NCI-H1694 (cell line): ENCODE measurements around the gene ADAR.
A peak's percentile ranks its signal among the peaks of the same experiment; 100 is the strongest.

ENCODE experiments used
- DNase-seq: peaks from one replicate; lab custom pipeline; 2025; lab: John Stamatoyannopoulos, UW

The ADAR gene

GRCh38 chr1:154582885-154583284 lies 25.1 kb downstream of the ADAR start:
- no peak for DNase-seq

DNA sequence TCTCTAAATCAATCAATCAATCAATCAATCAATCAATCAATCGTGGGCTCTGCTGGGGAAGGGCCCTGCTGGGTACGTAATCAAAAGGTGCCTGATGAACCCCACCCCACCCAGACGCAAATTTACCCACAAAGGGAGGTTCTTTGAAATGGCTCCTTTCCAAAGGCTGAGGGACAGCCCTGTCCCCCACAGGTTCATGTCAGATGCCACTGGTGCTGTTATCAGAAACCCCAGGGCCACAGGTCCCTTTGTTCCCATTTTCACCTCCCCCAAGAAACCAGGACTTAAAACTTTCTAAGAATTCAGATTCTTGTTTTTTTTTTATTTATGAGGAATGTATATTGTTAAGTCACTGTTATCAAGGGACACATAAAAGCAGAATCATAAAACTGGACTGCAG lies 26.2 kb downstream of the ADAR start:
- no peak for DNase-seq

DNA sequence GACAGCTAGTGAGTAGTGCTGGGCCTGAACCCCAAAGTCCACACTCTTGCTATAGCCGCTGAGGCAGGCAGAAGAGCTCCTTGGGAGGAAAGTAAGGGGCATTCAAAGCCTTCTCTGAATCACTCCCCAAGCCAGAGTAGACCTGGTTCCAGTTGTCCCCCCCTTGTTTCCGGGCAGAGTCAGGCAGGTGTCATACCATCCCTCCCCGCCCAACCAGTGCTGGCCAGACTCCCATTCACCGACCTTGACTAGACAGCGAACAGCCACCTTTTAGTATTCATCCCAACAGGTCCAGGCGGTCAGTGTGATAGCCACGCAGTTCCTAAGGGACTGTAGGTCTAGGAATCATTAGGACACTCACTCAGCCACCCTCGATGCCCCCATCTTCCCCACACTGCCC lies 28.6 kb downstream of the ADAR start:
- DNase-seq: no peak

DNA sequence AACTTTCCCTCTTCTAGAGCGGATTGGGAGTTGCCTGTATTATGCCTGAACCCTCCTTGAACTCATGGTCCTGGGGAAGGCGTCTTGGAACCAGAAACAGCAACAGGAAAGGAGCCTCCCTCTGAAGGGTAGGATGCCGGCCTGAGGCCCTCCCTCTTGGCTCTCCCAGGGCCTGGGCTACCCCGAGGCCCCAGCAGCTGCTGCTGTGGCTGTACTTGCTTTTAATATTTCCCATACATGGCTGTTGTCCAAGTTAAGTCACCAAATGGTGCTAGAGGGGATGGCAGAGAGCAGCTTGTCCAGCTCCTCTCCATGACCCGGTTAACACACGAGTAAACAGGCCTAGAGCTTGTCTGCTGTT lies 29.9 kb downstream of the ADAR start:
- no peak for DNase-seq

DNA sequence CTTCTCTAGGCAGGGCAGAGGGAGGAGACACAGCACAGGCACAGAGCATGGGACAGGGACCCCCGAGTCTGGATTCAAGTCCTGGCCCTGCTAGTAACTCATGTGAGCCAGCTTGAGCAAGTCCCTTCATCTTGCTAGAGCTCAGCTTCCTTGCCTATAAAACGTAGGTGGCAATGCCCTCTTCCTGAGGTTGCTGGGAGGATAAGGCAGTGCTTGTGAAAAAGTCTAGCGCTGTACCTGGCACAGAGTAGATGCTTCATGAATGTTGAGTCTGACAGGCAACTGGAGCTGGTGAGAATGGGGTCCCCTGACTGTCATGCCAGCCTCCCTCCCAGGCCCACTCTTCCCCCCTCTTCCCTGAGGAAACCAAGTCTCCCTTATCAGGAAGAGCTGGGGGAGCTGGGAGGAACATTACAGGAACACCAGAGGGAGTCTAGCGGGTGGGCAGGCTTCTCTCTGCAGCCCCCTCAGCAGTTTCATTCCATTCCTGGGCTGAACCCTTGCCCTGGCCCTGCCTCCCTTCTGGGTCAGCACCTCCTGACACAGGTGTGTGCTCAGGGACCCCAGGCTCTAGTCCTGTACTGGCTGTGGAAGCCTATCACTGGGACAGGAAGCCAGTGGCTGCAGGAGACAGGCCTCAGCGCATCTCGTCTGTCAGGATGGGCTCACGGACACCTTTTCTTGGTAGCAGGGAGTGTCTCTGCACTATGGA lies 30.5 kb downstream of the ADAR start:
- DNase-seq: no peak

DNA sequence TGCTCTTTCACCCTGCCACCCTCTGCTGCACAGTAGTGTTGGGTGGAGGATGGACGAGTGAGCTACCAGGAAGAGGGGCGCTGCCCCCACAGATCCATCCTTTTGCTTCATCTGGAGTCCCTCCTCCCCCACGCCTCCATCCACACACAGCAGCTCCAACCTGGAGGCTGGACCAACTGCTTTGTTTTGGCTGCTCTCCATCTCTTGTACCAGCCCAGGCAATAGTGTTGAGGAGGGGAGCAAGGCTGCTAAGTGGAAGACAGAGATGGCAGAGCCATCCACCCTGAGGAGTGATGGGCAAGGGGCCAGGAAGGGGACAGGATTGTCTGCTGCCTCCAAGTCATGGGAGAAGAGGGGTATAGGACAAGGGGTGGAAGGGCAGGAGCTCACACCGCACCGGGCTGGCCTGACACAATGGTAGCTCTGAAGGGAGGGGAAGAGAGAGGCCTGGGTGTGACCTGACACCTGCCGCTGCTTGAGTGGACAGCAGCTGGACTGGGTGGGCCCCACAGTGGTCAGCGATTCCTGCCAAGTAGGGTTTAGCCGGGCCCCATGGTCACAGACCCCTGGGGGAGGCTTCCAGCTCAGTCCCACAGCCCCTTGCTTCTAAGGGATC lies 31.9 kb downstream of the ADAR start:
- peak; percentile 13 for DNase-seq

DNA sequence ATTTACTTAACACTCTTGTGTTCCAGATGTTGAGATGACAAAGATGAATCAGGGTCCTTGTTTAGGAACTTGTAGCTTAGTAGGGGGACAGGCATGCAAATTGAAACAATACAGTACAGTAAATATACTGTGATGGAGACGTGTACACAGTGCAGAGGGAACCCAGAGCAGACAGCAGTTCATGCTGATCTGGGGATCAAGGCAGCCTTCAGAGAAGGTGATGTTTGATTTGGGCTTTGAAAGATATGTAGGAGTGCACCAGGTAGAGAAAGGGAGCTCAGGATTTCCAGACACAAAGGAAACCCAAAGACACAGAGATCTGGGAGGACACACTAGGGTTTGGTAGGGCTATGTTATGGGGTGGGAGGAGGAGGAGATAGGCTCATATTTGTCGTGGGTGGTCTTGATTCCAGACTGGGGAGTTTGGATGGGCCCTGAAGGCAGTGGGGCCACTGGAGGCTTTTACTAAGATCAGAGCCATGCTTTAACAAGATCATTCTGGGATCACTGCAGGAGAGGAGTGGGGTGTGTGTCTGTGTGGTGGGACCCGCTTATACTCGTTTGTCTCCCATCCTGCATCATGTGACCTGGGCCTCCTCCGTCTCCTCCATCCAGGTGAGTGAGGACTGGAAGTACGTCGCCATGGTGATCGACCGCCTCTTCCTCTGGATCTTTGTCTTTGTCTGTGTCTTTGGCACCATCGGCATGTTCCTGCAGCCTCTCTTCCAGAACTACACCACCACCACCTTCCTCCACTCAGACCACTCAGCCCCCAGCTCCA lies 32.6 kb downstream of the ADAR start:
- DNase-seq: no peak

DNA sequence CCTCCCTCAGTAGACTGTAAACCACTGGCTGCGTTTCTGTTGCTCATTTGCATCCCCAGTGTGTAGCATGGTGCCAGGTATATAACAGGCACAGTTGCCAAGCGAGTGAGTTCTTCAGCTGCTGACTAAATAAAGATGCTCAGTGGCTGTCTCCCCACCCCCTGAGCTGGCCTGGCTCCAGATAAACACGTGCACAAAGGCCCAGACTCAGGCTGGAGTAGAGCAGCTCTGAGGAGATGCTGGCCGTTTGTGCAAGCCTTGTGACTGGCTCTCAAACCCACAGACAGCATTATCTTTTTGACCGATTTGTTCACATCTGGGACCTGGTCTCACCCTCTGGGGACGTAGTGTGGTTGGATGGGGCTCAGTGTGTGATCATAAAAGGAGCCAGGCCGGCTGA lies 33.3 kb downstream of the ADAR start:
- DNase-seq: peak; percentile 84

- no peak for DNase-seq
Measured at GRCh38 chr1:154573168-154573510, 34.8 kb downstream of the ADAR start.

DNA sequence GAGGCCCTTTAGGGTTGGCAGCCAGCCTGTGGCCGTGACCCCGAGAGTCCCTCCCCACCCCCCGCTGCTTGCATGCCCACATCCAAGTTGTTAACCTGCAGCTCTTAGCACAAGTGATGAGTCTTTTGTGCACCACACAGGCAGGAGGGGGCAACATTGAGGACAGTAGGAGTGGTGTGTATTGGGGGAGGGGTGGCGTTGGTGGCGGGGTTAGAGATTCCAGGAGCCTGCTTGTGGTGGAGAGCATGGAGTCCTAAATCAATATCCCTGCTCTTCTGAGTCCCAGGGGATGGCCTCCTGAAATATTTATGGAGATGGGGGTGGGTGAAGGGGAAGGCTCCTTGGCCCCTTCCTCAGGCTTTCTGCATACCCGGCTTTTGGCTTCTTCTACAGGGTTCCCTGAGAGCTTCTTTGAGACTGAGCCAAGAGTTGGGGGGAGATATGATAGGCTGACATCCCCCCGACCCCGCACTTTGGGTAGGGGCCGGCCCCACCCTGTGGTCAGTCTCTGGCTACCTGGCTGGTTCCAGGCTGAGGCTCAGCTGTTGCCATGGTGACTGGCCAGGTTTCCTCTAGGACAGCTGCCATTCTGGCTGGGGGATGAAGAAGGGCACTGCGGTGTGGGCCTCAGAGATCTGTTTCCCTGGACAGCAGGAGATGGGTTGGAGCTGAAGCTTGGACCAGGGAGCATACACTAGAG lies 35.4 kb downstream of the ADAR start:
- no peak for DNase-seq

DNA sequence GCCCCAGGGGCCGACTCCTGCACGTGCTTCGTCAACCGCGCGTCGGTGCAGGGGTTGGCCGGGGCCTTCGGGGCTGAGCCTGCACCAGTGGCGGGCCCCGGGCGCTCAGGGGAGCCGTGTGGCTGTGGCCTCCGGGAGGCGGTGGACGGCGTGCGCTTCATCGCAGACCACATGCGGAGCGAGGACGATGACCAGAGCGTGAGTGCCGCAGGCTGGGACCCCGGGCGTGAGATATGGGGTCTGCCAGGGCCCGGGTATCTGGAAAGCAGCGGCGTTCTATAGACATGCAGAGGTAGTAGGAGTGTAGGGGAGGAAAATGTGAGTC lies 36.1 kb downstream of the ADAR start:
- DNase-seq: no peak

DNA sequence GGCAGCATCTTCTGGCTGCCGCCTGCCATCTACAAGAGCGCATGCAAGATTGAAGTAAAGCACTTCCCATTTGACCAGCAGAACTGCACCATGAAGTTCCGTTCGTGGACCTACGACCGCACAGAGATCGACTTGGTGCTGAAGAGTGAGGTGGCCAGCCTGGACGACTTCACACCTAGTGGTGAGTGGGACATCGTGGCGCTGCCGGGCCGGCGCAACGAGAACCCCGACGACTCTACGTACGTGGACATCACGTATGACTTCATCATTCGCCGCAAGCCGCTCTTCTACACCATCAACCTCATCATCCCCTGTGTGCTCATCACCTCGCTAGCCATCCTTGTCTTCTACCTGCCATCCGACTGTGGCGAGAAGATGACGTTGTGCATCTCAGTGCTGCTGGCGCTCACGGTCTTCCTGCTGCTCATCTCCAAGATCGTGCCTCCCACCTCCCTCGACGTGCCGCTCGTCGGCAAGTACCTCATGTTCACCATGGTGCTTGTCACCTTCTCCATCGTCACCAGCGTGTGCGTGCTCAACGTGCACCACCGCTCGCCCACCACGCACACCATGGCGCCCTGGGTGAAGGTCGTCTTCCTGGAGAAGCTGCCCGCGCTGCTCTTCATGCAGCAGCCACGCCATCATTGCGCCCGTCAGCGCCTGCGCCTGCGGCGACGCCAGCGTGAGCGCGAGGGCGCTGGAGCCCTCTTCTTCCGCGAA lies 36.6 kb downstream of the ADAR start:
- no peak for DNase-seq

DNA sequence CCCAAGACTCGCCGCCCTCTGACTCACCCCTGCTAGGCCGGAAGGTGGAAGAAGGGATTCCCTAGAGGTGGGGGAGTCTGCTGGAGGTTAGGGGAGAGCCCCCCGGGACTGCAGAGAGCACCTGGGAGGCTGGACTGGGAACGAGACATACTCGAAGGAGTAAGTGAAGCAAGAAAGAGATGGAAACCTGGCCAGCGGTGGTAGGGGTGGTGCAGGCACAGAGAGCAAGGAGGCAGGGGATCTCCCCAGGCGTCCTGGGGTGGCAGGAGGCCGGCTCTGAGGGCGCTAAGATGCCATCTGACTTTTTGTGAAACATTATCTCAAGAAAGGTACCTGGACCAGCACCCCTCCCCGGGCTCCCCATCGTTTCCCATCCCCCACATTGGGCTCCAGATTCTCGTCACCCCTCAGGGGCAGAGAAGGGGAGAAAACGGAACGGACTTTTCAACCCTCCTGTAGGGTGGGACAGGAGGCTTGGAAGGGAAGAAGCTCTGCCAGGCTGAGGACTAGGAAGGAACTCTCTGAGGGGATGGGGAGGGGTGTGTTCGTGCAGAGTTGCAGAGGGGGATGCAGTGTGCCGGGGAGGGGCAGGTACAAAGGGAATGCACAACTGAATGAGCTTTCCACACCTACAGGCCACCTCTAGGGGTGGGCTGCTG lies 39.7 kb downstream of the ADAR start:
- no peak for DNase-seq

DNA sequence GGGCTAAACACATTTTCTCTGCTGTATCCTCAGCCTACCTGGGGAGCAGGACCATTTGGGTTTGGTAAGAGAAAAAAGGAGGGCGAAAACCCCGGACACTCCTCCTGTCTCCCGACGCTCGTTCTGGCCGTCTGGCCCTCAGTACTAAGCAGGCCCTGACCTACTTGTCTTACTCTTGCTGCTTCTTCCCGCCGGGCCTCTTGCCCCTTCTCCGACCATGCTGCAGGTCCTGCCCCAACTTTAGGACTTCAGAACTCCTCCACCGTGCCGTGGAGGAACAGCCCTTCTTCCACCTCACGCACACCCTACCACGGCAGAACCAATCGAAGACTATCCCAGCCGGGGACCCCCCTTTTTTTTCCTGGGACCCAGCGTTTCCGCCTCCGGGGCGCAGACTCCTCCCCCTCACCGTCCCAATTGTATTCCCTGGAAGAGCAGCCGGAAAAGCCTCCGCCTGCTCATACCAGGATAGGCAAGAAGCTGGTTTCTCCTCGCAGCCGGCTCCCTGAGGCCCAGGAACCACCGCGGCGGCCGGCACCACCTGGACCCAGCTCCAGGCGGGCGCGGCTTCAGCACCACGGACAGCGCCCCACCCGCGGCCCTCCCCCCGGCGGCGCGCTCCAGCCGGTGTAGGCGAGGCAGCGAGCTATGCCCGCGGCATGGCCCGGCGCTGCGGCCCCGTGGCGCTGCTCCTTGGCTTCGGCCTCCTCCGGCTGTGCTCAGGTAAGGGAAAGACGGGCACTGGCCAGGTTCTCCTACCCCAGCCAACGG lies 40.4 kb downstream of the ADAR start, which contains the start of gene CHRNB2:
Gene CHRNB2 (plus strand): TSS at position 393 of the 771 bp plus-strand sequence. CDS start 267 bp downstream, at position 660.
- DNase-seq: peak; percentile 92

- no peak for DNase-seq
Measured at GRCh38 chr1:154565876-154566275, 42.1 kb downstream of the ADAR start.

- peak; percentile 99 for DNase-seq
Measured at GRCh38 chr1:154559466-154560044, 48.4 kb downstream of the ADAR start.

GRCh38 chr1:154558720-154559465 lies 49.1 kb downstream of the ADAR start:
- DNase-seq: peak; percentile 99

DNA sequence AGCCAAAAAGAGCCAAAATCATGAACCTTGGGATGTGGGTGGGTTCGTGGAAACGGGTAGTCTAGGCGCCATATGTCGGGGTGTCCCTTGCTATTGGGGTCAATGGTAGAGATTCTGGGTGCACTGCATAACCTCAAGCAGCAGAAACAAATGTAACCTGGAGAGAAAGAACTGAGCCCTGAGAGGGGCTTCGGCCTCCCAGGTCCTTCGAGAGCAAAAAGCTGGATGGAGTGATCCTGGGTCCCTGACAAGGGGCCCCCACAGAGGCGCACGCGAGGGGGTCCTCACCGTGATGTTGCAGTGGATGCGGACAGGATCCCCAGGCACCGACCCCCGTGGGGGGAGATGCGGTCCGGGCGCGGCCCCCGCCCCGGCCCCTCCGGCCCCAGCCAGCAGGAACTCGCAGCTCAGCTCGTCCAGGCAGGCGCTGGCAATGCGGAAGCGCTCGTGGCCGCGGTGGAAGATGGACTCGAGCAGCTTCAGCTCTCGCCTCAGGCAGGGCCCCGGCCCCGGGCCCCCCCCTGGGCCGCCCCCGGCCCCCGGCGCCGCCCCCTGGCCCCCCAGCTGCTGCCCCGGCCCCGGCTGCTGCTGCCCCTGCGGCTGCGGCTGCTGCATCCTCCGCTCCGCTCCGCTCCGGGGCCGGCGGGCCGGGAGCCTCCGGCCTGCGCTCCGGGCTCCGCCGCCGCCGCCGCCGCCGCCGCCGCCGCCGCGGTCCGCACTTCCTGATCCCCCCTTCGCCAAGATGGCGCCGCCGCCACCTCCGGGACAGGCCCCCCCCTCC lies 49.9 kb downstream of the ADAR start, which contains the start of gene UBE2Q1:
Gene UBE2Q1 (minus strand): TSS at position 724 of the 781 bp plus-strand sequence. CDS start 109 bp downstream, at position 615.
- no peak for DNase-seq
